CD4-positive, alpha-beta T cell treated with Interleukin-17A for 1 hour (primary cell): ENCODE results near the gene RANGAP1.

Source experiments
- DNase-seq: peaks from one replicate; pipeline ENCODE4 v3.0.0-alpha.2; 2020

RANGAP1 gene

DNA sequence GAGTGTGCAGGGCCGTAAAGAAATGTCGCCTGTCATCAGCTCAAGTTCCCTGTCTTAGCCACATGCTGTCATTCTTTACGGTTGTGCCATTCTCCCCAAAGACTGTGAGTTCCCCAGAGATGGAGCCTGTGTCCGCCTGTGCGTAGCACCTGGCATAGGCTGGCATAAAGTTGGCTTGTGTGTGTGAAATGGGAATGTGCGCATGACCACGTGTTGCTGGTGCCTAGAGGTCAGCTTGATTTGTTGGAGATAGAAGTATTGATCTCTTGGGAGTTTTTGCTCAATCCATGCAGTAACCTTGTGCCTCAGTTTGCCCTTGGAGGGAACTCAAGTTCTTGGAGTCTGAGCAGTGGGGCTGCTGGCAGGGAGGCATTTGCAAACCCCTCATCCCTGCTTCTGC lies 54.6 kb downstream of the RANGAP1 start:
- DNase-seq: no peak

DNA sequence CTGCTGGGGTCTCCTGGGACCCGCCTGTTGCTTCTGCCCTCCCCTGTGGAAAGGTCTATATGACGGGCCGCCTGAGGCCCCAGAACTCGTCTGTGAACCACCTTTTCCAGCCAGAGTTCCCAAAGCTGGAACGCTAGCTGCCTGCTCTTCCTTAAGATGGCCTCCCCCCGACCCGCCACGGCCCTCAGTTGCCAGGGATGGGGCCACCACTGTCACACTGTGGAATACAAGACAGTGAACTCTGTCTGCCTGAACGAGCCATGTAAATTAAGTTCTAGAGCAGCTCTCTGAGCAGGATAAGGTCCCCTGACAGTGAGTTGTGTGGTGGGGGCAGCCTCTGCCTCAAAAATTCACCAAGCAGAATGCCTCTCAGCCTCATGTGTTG lies 55.6 kb downstream of the RANGAP1 start:
- no peak for DNase-seq

DNA sequence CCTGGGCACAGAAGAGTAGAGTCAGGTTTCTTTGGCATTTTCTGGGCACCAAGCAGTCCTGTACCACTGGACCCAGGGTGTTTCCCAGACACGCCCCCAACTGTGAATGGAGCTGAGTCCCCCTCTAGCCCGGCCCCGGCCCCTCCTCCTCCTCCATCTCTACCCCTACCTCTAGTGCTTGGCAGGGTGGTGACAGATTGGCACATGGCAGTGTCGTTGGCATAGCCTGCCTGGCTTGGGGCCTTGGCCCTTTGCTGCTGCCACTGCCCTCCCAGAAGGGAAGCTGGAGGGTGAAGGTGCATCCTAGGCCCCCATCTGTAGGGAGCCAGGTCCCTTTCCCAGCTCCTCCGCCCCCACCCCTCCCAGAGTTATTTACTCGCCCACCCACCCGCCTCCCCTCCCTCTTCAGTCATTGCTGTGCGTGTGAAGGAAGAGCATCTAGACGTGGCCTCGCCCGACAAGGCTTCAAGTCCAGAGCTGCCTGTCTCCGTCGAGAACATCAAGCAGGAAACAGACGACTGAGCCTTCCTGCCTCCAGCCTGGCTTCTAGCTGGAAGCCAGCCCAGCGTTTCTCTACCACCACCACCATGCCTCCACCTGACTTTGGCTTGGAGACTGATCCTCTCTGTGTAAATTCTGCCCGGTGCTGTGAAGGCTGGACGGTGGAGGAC lies 56.1 kb downstream of the RANGAP1 start:
- DNase-seq: no peak

DNA sequence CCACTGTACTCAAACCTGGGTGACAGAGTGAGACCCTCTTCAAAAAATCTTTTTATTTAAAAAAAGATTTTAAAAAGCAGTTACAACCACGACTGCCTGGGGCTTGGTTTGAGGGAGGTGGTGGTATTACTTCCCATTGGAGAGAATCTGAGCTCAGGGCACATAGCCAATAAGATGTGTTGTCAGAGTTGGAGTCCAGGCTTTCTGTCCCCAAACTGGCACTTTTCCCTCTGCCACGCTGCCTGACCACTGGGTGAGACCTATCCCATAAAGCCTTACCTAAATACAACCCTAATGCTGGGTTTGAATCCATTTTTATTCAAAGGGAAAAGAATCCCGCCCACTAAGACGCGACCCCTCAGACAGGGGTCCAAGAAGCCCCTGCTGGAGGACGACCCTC lies 56.8 kb downstream of the RANGAP1 start:
- no peak for DNase-seq

DNA sequence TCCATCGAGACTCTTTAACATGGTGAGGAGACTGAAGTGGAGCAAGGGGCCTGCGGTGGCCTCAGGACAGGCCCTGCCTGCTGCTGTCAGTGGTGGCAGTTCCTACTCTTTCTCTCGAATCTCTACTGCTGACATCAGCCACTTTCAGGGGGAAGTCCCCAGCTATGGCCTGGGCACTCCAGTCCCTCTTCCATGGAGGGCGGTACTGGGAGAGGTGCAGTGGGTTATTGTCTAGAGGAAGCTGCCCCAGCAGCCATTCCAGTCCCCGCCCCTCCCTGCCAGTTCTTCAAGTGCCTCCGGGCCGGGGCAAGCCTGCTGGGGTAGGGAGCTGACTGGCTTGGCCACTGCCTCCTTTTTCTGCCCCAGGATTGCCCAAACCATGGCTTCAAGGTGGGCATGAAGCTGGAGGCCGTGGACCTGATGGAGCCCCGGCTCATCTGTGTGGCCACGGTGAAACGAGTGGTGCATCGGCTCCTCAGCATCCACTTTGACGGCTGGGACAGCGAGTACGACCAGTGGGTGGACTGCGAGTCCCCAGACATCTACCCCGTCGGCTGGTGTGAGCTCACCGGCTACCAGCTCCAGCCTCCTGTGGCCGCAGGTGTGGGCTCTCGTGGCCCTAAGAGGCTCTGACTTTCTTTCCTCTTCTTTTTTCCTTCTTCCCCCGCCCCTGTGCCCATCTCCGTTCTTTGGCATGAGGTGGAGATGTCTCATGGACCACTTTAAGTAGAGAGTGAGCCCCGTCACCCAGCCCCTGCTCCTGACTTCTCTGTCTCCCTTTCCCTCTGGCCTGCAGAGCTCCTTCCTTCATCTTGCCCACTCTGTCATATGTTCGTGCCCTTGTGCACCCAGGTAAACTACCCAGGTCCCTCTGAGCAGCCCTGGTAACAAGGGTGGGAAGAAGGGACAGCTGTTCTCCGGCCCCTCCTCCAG lies 59.0 kb downstream of the RANGAP1 start:
- DNase-seq: no peak

DNA sequence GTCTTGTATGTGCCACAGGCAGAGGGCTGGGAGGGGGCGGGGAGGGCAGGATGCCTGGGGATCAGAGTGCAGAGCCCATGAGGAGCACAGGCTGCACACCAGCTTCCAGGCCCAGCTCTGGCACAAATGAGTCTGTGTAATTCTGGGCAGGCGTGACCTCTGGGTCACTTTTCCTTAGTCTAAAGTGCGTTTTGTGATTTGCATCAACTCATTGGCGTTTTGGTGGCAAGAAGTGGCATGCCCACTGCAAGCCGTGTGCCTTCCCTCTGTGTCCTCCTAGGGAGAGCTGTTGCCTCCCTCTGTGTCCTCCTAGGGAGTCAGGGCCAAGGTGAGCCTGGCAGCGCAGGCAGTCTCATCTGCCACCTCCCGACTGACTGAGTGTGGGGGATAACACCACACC lies 62.5 kb downstream of the RANGAP1 start:
- no peak for DNase-seq

DNA sequence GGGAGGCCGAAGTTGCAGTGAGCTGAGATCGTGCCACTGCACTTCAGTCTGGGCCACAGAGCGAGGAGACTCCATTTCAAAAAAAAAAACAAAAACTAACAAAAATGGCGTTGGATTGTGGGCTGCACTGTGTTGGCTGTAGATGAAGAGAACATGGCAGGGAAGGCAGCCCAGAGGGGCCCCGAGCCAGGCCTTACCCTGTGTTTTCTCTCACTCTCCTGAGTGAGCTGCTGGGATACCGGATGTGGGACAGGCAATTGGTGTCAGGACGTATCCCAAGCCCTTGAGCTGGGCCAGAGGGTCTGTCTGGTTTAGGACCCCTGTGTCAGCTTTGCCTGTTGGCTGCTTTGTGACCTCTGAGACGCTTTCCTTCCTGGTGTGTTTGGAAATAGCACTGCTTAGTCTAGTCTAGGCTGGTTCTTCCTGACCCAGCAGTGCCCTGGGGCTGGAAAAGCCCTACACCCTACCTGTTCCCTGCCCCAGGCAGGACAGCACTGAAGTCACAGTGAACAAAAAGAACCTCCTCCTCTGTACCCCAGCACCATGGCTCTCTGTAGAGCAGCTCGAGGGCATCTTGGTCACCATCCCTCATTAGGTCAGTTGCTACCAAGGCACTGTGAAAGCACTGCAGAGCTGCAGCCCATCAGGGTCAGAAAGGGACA lies 63.0 kb downstream of the RANGAP1 start:
- no peak for DNase-seq

DNA sequence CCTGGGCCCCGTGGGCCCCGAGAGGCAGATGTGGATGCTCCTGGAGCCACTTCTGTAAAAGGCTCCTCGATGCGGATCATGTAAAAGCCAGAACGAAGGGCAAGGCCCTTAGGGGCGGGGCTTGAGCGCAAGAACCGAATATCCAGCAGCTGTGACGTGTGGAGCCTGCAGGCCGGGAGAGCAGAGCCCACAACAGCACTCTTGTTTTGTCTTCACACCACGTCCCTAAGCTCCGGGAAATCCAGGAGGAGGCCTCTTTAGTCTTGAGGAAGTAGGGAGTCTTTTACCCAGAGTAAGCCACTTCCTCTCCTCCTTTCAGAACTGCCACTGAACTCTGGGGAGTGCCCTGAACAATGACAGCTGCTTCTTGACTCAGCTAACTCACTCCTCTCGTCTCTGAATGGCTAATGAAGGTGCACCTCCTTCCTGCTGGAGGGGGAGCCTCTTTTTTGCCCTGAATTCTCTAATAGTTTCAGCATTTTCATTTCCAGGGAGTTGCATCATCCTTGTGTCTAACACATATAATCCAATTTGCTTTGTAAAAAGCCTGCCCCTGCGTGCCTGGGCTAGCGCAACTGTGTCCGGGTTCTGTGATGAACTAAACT lies 68.3 kb downstream of the RANGAP1 start:
- peak; percentile 36 for DNase-seq

DNA sequence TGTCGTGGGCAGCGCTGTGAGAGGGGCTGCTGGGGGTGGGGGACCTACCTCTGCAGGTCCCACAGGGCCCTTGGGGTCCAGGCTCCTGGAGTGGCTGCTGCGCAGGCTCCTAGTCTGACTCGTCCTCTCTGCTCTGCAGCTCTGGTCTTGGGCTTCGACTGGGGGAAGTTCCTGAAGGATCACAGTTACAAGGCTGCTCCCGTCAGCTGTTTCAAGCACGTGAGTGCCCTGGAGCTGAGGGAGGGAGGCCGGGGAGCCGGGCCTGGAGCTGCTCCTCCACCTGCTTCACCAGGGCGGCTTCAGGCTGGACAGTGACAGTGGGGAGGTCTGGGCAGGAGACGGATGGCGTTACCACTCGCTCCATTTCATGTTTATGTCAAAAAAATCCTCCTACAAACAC lies 69.0 kb downstream of the RANGAP1 start:
- no peak for DNase-seq

DNA sequence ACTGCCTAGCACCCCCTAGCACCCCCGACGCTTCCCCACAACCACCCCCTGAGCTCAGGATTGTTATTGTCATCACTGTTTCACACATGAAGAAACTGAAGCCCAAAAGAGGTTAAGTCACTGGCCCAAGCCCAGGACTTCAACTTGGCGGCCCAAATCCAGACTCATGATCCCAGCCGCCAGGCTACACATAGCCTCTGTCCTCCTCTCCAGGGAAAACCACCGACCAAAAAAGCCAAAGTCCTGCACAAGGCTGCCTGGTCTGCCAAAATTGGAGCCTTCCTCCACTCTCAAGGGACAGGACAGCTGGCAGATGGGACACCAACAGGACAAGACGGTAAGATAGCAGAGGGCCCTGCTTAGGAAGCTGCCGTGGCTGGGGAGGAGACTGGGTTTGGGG lies 70.1 kb downstream of the RANGAP1 start:
- no peak for DNase-seq

DNA sequence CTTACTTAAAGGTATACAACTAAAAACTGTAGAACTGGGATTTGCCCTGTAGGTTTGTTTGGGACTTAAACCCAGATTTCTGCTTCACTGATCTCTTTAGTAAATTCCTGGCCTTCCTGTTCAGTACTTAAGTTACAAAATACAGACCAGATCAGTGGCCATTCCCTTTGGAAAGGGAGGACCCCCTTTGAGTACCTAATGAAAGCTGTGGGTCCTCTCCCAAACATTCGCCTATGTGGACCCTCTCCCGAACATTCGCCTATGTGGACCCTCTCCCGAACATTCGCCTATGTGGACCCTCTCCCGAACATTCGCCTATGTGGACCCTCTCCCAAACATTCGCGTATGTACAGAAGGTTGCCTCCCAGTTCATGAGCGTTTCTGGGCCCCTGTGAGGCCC lies 70.6 kb downstream of the RANGAP1 start:
- DNase-seq: no peak

DNA sequence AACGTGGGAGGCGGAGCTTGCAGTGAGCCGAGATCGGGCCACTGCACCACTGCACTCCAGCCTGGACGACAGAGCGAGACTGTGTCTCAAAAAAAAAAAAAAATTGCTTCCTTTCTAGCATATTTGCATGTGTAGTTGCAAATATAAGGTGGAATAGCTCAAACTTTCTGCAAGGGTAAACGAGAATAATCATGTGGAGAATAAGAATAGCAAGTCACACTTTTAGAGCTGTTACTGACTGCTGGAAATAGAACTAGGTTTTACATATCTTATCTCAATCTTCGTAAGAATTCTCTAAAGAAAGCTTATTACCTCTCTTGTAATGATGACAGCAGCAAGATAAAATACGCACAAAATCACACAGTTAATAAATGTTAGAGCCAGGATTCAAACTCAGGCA lies 79.3 kb downstream of the RANGAP1 start:
- DNase-seq: no peak

DNA sequence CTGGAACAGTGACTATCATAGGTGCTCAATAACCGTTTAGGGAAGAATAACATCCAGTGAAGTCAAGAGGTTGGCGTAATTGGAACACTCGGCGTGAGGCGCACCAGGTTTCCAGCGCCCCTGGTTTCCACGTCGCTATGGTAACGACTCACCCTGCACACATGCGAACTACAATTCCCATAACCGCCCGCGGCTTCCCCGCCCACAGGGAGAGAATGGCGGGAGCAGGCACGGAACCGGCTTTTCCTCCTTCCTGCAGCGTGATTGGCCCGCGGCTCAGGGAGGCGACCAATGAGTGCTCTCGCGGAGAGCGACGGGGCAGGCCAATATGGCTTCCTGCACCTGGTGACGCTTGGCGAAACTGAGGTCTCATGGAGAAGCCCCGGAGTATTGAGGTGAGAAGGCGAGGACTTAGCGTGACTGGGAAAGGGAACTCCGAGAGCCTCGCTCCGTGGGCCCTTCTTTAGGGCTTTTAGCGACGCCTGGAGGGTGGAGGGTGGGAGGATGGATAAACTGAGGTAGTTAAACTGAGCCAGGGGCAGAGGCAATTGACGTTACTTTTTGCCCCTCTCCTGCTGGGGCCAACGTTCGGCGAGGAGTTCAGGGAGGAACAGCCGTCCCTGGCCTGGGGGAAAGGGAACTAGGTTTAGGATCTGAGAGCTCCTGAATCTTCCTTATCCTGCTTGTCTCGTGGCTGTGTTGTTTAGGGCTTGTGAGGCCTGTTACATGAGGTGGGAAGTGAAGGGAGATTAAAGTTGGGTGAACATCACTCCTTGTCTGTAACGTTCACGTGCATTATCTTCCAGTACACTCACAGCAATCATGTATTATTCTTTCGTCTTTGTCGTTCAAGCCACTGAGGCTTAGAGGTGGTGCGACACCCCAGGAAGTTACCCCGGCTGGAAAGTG lies 80.7 kb downstream of the RANGAP1 start, which contains the start of gene L3MBTL2:
TSS of gene L3MBTL2 (plus strand) at position 321 of the 909 bp plus-strand sequence. CDS start at position 372, 51 bp downstream.
- peak; percentile 99 for DNase-seq

DNA sequence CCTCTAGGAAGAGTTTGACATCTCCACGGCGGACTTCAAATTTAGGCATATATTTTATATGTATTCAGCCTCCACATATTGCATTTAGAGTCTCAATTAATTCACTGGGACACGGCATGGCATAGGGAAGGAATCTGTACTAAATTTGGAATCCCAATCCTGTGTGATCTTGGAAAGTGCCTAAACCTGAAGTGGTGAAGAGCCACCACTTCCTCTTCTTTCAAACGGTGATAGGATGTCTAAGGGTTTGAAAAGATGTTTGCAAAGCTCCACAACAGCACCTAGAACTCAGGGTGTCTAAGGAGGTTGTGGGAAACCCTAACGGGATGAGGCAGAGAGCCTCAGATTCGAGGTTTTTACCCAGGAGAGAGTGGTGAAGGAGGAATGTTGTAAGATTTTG lies 81.9 kb downstream of the RANGAP1 start:
- DNase-seq: no peak

DNA sequence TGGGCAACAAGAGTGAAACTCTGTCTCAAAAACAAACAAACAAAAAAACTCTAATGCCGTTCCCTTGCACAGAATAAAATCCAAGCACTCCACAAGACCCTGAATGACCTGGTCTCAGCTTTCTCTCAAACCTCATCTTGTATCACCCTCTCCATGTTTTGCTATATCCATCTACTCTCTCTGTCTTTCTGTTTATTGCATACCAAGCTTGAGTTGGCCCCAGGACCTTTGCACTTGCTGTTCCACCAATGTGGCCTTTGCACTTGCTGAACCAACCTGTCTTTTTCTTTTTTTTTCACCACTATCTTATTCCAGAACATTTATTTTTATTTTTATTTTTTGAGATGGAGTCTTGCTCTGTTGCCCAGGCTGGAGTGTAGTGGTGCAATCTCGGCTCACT lies 82.9 kb downstream of the RANGAP1 start:
- no peak for DNase-seq

DNA sequence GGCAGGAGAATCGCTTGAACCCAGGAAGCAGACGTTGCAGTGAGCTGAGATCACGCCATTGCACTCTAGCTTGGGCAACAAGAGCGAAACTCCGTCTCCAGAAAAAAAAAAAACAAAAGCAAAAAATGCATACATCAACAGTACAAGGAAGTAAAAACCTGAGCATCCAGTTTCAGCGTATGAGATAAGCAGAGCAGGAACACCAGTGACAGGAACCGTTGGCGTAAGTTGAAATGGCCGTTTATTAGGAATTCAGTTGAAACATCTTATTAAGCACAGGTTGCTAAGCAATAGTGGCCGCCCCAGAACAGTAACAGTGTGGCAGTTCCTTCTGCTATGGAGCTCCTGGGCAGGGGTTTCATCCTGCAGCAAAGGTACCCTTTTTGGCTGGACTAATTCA lies 84.8 kb downstream of the RANGAP1 start:
- DNase-seq: no peak

DNA sequence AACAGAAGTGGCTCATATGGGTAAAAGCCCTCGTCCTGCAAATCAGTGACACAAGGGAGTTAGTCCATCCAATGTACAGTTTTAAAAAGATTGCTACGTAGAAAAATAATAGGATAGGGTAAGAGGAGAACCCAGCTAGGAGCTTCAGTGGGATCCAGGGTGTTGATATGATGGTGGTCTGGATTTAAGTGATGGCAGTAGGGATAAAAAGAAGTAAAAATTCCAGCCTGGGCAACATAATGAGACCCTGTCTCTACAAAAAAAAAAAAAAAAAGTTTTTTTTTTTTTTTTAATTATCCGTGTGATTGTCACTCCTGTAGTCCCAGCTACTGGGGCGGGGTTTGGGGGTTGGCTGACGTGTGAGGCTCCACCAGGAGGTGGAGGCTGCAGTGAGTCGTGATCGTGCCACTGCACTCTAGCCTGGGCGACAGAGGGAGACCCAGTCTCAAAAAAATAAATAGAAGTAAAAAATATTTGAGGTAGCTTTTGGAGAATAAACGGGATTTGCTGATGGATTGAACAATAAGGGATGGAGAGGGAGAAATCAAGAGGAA lies 87.9 kb downstream of the RANGAP1 start:
- DNase-seq: peak; percentile 56

DNA sequence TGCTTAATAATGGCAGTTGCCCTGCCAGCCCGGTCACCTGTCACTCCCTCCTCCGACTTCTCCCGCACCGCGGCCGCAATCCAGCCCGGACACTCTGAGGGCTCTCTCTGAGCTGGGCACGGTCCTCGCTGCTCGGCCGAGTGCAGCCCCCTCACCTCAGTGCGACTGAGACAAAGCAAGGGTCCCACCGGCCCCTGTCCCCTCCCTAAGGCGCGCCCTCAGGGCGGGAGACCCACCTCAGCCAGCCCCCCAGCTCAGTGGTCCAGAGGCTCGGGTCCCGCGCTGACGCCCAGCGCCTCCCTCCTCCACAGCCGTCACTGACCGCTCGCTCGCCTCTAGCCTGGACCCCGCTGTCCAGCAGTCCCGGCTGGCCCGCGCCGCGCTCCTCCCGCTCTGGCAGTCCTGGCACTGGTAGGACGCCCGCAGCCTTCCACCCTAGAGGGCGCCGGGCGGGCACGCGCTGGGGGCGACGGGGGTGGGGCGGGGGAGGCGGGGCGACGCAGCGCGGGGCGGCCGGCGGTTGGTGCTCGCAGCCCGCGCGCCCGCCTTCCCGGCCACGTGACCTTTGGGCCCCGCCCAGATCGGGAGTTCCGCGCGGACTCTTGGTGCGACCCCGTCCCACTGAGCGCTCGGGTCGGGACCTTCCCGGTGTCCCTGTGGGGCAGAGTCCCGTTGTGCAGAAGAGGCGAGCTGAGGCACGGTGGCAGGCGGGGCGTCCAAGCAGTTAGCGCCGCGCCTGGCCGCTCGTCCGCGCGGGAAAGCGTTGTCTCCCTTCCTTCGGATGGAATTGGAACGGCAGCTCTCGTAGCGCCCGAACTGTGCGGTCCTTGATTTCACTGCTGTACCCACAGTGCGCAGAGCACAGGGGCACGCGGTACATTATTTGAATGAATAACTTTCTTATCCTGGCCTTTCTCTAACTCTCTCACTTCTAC lies 88.7 kb downstream of the RANGAP1 start:
- peak; percentile 79 for DNase-seq
